IPS-18c (cell line): Measurements from ENCODE around the gene INVS.
A peak's percentile ranks its signal among the peaks of the same experiment; 100 is the strongest.
"Not testable (repeated sequence)": the region's sequence is repeated elsewhere in the genome, so short reads cannot be mapped to it uniquely, and the experiment has no call there.

ENCODE experiments used
- H3K4me3 ChIP-seq: 2 replicates; pipeline ENCODE4 v1.7.0; 2013; ENCODE audit warnings: low read depth, mild to moderate bottlenecking, low read length, moderate library complexity; ENCODE audit not compliant: insufficient read depth
- H3K9me3 ChIP-seq: one replicate; pipeline ENCODE4 v1.6.1; 2013; ENCODE audit warnings: mild to moderate bottlenecking, low read length, moderate library complexity; ENCODE audit not compliant: control insufficient read depth, insufficient read depth

The INVS gene

GRCh38 chr9:100145167-100145934, 46.3 kb downstream of the INVS start:
- H3K9me3 ChIP-seq: not testable (repeated sequence)
- H3K4me3 ChIP-seq: peak overlapping the region; percentile 38

DNA sequence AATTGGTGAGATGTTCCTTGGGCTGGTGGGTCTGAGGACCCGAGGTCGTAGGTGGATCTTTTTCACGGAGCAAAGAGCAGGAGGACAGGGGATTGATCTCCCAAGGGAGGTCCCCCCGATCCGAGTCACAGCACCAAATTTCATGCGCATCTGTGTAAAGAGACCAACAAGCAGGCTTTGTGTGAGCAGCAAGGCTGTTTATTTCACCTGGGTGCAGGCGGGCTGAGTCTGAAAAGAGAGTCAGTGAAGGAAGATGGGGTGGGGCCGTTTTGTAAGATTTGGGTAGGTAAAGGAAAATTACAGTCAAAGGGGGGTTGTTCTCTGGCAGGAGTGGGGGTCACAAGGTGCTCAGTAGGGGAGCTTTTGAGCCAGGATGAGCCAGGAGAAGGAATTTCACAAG, 46.9 kb downstream of the INVS start:
- not testable (repeated sequence) for H3K9me3 ChIP-seq, H3K4me3 ChIP-seq

GRCh38 chr9:100150214-100150613, 51.2 kb downstream of the INVS start:
- Histone ChIP-seq H3K4me3 (no peak overlapping the region), H3K9me3 (no peaks in the 10 kb centered on the region)

DNA sequence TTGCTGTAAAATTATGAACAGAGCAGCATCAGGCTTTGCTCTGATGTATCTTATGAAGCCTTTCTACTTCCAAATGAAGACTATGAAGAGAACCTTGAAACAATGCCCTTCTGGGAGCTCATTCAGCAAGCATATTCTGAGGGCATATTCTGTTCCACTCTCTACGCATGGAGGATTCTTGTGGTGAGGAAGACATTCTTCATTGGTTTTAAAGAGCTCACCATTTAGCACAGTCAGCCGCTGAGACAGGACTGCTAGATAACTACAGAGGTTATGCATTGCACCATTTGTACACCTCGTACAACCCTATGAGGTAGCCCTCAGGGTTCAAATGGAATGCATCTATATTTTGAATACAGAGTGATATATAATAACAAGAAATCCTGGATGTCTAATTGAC, 61.0 kb downstream of the INVS start:
- H3K9me3 ChIP-seq: no peaks in the 10 kb centered on the region

DNA sequence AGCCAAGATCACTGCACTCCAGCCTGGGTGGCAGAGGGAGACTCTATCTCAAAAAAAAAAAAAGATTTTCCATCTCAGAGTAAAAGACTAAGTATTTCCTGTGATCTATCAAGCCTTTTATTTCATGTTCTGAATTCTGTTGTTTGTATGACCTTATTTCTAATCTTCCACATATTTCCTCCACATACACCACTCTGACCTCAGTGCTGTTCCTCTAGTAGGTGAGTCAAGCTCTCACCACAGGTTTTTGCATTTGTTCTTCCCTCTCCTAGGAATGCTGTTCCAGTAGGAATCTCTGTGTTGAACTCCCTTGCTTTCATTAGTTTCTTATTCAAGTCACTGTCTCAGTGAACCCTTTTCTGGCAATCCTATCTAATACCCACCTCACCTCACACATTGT, 68.1 kb downstream of the INVS start:
- H3K4me3 ChIP-seq: no peak overlapping the region
- H3K9me3 ChIP-seq: no peaks in the 10 kb centered on the region

More for the DNA sequence above, 61.0 kb downstream of the INVS start:
- no peak overlapping the region for H3K4me3 ChIP-seq

GRCh38 chr9:100167915-100168654, 69.0 kb downstream of the INVS start:
- H3K4me3 ChIP-seq: no peak overlapping the region
- no peaks in the 10 kb centered on the region for H3K9me3 ChIP-seq

DNA sequence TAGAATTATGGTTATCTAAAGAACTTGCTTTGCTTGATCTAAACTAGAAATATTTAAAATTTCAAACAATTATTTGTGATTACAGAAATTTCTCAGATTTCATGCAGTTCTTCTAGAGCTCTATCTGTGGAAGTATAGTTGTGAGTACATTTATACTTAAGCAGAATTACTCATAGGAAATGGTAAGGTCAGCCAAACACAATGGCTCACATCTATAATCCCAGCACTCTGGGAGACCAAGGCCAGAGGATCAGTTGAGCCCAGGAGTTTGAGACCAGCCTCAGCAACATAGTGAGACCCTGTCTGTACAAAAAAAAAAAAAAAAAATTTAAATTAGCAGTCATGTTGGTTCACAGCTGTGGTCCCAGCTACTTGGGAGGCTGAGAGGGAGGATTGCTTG, 71.0 kb downstream of the INVS start:
- Histone ChIP-seq H3K4me3 (no peak overlapping the region), H3K9me3 (peaks cover 3% of the 10 kb centered on the region)

DNA sequence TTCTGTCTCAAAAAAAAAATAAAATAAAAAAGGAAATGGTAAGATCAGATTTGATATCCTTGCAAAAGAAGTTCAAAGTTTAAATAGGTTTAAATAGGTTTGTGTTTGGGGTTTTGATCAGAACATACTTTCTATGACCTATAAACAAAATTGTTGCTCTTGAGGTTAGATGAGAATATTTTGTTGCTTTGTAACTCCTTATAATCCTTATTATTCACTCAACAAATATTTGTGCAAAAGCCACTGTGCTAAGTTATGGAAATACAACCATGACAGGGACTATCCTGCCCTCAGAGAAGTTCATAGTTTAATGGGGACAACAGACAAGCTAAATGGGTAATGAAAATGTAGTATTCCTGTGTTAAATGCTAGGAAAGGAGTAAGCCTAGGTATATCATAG, 71.5 kb downstream of the INVS start:
- peaks cover 3% of the 10 kb centered on the region for H3K9me3 ChIP-seq
- no peak overlapping the region for H3K4me3 ChIP-seq

GRCh38 chr9:100186356-100186755, 87.3 kb downstream of the INVS start:
- peaks cover 5% of the 10 kb centered on the region for H3K9me3 ChIP-seq
- no peak overlapping the region for H3K4me3 ChIP-seq

GRCh38 chr9:100190339-100190738, 91.3 kb downstream of the INVS start:
- Histone ChIP-seq H3K4me3 (no peak overlapping the region), H3K9me3 (peaks cover 5% of the 10 kb centered on the region)

- Histone ChIP-seq H3K4me3 (no peak overlapping the region), H3K9me3 (peaks cover 5% of the 10 kb centered on the region)
These were observed 92.2 kb downstream of the INVS start for GRCh38 chr9:100191264-100191663.

- H3K9me3 ChIP-seq: peaks cover 3% of the 10 kb centered on the region
- H3K4me3 ChIP-seq: no peak overlapping the region
These were observed 94.0 kb downstream of the INVS start for GRCh38 chr9:100193078-100193477.

DNA sequence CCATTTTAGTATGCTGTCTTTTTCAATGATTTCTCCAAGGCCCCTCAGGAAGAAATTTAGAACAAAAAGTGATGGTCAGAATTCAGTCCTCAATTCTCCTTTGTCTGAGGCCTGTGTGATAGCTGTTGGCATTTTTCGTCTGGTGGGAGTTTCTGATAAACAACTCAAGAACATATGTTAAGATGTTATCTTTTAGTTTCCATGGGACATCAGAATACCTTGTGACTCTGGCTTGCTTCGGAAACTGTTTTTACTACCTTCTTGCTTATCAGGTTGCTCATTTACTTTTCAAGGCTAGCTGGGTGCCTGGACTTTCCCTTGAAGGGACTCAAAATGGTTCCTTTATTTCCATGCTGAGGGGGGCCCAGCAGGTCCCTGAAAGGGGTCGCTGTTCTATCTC, 97.2 kb downstream of the INVS start:
- H3K9me3 ChIP-seq: no peaks in the 10 kb centered on the region
- no peak overlapping the region for H3K4me3 ChIP-seq

DNA sequence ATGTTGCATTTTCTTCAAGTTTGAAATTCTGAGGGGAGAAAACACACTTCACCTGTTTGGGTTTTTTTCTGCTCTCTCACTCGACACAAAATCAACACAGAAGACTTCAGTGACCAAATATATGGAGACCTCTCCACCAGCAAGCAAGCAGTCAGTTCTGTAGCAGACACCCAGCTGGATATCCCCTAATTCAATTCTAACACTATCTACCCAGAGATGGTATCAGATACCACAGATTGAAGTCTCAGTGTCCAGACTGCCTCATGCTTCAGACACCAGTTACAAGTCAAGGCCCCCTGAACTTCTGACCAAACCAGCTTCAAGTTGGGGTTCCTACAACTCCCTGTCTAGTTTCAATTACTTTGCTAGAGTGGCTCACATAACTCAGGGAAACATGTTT, 97.8 kb downstream of the INVS start:
- H3K4me3 ChIP-seq: no peak overlapping the region
- no peaks in the 10 kb centered on the region for H3K9me3 ChIP-seq

GRCh38 chr9:100197553-100197952, 98.5 kb downstream of the INVS start:
- Histone ChIP-seq H3K4me3 (no peak overlapping the region), H3K9me3 (no peaks in the 10 kb centered on the region)

DNA sequence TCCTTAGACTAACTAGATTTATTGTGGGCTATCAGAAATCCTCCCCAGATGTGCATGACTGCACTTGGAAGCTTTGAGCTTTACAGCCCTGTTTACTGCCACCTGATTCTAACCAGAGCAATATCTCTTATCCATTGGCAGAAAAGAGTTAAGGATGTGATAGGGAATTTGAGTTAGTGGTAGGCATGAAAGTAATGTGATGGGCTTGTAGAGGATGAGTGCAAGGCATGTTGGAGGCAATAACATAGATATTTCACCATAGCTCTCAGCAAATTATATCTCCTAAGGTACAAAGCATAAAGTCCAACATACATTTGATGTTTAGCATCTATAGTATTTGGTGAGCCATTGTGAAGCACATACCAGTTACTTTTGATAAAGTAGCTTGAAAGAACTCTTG, 103.8 kb downstream of the INVS start:
- H3K9me3 ChIP-seq: no peaks in the 10 kb centered on the region

GRCh38 chr9:100204796-100205195, 105.8 kb downstream of the INVS start:
- H3K9me3 ChIP-seq: no peaks in the 10 kb centered on the region

More for the DNA sequence above, 103.8 kb downstream of the INVS start:
- no peak overlapping the region for H3K4me3 ChIP-seq

DNA sequence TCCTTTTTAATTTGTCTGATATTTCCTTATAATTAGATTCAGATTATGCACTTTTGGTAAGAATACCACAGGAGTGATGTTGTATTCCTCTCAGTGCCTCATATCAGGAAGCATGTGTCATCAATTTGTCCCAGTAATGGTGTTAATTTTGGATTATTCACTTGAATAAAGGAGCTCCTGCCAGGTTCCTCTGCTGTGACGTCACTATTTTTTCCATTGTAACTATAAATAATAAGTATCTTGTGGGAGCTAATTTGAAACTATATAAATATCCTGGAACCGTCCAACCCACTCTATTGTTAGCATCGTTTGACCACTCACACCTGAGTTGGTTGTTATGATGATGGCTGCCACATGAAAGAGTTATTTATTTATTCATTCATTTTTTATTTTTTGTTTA, 107.9 kb downstream of the INVS start:
- Histone ChIP-seq H3K9me3 (no peaks in the 10 kb centered on the region), H3K4me3 (no peak overlapping the region)

More at GRCh38 chr9:100204796-100205195, 105.8 kb downstream of the INVS start:
- H3K4me3 ChIP-seq: no peak overlapping the region
